CD4-positive, alpha-beta T cell treated with Interleukin-17A for 1 hour (primary cell): ENCODE results near the gene ATP6V0C.
"Not testable (repeated sequence)": the region's sequence is repeated elsewhere in the genome, so short reads cannot be mapped to it uniquely, and the experiment has no call there.

Experiments used
- DNase-seq: peaks from one replicate; pipeline ENCODE4 v3.0.0-alpha.2; 2020

The ATP6V0C gene

DNA sequence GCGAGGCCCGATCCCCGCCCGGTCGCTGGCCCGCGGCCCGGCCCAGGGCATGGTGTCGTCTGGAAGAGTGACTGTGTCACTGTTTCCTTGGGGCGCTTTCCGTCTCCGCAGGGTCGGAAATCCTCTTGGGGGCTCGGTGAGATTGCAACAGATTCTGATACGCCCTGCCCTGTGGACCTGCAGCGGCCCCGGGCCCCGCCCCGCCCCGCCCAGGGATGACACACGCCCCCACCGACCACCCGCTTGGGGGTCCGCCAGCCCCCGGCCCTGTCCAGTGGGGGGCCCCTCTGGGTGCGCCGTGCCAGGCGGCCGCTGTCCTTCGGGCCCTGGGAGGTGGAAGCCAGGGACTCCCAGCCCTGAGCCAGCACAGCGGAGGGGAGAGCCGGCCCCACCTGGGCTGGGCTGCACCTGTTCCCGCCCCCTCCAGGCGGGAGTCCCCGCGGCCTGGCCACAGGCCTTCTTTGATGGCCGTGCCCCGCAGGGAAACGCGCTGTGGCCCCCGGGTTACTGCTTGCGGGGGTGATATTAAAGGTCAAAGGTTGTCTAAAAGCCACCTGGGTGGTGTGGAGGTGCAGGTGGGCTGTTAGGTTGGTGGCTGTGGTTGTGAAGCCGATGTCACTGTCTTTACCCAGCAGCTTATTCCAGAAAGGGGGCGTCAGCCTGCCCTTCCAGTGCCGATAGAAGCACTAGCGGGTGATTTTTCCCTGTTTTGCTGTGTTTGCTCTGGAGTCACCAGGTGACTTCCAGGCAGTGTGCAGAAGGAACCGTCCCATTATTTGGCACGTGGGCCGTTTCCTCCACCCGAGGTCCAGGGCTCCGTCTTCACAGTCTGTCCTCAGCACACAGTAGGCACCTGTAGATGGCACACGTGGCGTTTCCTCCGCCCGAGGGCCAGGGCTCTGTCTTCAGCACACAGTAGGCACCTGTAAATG lies 38.1 kb upstream of the ATP6V0C start:
- DNase-seq = peak; percentile 28

DNA sequence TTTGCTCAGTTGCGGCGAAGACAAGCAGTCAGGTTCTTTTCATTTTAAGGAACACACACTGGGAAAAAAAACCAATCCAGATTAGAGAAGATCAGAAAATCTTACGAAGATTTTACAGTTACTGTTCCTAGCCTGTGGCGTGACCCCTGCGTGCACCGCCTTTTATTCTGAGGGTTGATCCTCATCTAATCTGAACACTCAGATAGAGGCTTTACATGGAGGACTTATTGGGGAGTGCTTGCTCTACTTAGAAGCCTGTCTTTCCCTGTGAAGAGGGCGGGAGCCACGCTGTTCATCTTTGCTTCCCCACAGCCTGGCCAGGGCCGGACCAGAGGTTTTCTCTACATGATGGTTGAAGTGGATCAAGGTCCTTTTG lies 37.4 kb upstream of the ATP6V0C start:
- no peak for DNase-seq

DNA sequence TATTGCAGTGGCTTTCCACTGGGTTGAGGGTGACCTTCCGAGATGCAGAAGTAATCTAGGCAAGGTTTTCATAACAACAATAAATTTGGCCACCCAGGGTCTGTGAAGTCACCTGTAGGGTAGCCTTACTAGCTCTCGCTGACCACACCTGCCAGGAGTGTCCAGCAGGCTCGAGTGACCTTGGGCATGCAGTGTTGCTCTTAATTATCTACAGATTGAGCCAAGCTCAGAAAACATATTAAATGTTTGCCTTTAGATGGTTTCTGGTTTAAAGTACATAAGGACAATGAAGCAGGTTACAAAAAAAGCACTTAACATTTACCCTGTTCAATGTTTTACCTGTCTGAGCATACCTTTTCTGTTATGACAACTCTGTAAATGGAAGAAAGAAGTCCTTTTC lies 37.0 kb upstream of the ATP6V0C start:
- DNase-seq = no peak

DNA sequence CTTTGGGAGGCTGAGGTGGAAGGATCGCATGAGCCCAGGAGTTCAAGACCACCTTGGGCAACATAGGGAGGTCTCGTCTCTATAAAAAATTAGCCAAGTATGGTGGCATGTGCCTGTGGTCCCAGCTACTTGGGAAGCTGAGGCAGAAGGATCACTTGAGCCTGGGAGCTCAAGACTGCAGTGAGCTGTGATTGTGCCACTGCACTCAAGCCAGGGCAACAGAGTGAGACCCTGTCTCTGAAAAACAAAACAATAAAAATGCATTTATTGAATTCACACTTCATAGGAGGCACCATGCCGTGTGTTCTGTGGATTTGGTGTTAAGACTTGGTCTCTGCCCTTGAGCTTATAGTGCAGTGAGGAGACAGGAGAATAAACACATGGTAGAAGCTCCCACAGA lies 36.4 kb upstream of the ATP6V0C start:
- DNase-seq = no peak

DNA sequence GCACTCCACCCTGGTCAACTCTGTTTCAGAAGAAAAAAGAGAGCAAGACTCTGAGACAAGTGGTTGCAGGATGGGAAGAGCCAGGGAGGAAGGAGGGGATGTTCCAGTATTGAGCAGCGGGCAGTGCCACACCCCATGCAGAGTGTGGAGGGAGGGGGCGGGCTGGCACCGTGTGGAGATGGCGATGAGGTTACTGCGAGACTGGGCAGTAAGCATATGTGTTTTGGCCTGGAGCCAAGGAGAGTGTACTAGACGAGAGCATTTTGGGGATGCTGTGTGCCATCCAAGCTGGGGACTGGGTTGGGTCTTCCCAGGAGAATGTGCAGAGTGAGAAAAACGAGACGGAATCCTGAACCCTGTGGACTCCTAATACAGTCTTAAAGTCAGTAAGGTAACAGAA lies 35.5 kb upstream of the ATP6V0C start:
- no peak for DNase-seq

DNA sequence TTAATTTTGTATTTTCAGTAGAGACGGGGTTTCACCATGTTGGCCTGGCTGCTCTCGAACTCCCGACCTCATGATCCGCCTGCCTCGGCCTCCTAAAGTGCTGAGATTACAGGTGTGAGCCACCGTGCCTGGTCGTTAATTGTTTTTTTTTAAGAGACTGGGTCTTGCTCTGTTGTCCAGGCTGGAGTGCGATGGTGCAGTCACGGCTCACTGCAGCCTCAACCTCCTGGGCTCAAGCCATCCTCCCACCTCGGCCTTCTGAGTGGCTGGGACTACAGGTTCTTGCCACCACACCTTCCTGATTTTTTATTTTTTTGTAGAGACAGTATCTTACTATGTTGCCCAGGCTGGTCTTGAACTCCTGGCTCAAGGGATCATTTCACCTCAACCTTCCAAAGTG lies 33.8 kb upstream of the ATP6V0C start:
- not testable (repeated sequence) for DNase-seq

DNA sequence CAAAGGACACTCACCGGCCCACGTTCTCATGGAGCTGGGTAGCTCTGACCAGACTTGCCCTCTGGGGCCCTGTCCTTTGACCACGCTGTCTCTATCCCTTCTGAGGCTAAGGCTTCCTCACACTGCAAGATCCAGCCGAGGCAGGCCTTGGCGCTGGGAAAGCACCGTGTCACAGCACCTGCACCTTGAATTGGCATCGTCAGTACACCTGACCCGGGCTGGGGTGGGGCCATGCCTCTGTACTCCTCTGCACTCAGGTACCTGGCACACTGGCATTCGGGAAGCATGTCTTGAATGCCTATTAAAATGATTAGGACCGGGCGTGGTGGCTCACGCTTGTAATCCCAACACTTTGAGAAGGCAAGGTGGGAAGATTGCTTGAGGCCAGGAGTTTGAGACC lies 32.8 kb upstream of the ATP6V0C start:
- DNase-seq = no peak

DNA sequence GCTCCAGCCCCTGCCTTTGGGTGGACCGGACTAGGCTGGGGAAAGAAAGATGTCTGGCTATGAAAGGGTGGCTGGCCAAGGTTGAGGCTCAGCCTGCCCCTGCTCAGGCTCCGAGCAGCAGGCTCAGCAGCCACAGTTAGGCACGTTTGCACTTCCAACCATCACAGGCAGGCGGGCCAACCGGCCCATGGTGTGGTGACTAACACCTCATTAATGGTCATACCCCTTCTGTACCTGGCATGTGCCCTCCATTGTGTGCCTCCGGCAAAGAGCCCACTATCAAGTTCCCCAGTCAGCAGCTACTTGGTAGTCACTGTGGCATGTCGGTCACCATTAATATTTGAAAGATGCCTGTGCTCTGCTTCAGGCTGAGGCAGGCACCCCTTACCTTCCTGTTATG lies 32.1 kb upstream of the ATP6V0C start:
- no peak for DNase-seq

DNA sequence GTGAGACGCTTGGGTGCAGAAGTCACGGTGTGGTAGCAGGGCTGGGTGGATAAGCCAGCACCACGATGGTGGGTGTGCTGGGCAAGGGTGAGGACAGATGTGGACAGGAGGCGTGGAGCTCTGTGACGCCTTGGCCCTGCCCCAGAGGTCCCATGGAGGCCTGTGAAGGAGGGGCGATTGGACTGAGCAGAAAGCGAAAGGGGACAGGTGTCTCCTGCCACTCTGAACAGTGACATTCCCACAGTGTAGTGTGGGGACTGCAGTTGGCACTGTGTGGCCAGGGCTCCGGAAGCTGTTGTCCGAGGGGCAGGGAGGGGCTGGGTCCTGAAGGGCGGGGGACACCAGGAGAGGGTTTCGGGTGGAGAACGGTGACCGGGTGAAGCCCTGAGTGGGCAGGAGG lies 31.5 kb upstream of the ATP6V0C start:
- no peak for DNase-seq

DNA sequence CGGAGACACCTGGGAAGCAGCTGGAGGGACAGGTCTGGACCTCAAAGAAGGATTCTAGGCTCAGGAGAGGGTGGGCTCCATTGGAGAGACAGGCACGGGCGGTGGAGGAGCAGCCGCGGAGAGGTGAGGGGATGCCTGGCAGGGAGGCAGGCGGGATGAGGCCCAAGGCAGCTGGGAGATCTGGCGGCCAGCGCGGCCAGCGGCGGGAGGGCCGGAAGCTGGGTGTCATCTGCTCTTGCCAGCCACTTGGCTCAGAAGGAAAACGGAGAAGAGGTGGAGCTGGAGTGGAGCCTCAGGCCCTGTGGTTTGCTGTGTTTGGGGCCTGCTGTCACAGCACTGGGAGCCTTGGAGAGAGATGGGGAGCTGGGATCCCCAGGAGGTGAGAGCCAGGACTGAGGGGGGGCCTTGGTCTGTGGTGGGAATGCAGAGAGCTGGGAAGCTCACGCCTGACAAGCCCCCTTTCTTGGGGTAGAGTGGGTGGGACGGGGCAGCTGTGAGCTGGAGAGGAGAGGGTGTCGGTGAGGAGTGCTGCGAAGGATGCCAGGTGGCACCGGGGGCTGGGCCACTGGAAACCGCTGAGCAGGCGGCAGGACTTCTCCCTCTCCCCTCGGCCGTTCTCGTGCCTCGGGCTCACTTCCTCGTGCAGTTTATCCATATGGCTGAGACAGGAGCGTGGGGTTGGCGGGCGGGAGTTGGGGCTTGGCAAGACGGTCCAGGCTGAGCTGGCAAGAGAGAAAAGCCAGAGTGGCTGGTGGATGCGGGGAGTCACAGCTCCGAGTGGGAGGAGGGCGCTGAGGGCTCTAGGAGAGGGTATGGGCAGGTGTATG lies 30.8 kb upstream of the ATP6V0C start:
- DNase-seq = no peak

DNA sequence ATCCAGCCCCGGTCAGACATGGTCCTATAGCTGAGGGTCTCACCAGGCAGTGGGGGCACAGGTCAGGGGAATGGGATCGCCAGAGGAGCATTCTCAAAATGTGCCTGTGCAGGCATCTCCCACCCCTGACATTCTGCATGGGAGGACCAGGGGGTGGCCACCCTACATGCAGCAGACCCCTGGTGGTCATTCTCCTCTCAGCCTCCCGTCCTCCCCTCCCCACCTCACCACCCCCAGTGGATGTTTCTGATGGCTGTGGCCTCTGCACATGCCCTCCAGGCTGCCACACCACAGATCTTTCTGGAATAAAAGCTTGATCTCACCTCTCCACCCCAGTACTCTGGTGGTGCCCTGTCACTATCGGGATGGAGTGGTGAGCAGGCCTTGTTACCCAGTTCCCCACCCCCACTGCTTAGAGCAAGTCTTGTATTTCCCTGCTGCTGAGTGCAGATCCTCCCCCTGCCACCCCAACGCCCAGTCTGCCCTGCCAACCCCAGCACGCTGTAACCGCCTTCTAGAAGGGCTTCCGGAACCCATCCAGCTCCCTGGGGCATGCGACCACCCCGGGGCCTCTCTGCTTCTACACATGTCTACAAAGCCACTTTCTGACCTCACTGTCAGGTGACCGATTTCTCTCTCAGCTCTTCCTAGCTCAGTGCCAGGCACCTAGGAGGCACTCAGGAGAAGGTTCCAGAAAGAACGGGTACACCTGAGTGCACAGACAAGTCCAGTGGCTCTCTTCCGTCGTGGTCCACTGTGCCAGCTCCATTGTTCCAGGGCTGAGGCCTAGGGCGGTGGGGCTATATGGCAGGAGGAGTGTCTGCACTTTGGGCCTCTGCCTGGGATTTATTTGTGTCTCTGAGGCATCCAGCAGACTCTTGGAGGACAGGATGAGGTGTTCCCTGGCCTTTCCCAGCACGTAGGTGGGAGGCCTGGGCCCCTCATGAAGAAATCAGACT lies 29.5 kb upstream of the ATP6V0C start:
- no peak for DNase-seq

DNA sequence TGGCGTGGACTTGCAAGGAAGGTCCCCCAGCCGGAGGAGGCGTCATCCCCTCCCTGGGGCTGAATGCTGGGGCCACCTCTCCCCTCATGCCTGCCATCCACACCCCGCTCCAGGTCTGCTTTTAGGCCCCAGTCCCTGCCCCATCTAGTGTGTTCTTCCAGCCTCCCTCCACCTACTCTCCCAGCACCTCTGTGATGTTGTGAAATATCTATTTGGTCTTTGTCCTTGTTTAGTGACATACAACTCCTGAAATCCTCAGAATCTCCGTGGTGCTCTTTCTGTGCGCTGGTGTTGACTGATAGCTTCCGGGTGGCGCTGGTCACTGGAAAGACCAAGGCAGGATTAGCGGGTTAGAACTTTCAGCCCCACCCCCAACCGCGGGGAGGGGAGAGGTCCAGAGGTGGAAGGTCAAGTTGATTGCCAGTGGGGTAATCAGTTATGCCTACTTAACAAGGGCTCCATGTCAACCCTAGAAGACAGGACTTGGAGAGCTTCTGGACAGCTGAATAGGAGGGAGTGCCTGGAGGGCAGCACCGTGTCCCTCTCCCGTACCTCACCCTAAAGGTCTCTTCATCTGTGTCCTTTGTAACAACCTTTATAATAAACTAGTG lies 28.7 kb upstream of the ATP6V0C start:
- DNase-seq = no peak

DNA sequence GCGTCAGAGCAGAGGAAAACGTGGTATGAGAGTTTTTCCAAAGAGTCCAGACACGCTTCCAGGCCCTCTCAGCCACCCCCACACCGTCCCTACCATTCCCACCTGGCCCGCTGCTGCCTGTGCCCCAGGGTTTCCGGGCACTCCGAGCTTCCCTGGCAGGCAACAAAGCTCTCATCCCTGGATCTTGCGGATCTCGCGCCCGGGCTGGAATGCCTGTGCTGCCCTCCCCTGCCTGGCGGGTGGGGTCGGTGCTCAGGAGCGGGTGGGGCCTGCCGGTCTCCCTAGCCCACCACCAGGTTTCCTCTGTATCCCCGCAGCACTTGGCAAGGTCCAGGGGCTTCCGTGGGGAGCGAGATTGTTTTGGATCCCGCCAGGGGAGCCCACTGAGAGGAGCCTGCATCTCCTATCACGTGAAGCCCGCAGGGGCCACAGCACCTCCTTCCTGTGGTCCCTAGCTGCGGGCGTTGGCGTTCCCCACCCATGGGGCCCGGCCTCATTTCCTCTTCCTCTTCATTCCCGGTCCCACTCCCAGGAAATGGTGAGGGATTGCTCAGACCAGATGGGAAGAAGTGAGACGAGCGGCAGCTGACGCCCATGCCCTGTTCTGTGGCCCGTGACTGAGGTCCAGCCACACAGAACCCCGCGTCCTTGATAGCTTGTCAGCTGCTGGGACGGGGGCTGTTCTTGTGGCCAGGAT lies 27.8 kb upstream of the ATP6V0C start:
- DNase-seq = no peak

DNA sequence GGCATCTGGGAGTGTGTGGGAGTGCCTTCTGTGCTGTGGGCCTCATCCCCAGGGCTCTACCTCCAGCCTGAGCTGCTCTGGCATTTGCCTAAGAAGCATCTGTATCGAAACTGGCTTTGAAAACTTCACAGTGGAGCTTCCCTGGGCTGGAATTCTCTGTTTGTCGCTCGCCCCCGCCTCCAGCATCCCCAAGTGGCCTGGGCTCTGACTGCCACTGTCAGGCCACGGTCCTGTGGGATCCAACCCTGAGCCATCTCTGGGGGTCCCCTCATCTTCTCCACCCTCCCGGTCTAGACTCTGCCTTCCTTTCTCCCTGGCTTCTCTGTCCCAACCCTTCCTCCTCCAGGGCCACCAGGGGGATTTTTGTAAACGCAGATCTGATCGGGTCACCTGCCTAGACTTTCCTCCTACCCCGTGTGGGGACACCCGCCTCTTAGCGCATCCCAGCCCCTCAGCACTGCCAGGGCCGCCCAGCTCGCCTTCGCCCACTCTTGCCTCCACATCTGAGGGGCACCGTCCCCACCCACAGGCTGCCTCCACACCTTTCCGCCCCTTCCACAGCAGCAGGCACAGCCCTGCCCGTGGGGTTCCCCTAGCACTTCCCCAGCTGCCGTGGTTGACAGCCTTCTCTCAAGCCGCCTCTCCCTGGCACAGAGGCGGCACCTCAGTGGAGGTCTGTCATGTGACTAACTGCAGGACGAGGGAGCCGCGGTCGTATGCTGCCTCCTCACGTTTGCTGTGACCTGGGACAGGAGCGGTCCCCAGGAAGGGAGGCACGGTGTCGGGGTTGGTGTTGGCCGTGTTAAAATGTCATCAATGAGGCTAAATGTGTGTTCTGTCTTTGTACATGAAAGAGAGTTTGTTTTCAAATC lies 26.9 kb upstream of the ATP6V0C start:
- DNase-seq = peak; percentile 89

DNA sequence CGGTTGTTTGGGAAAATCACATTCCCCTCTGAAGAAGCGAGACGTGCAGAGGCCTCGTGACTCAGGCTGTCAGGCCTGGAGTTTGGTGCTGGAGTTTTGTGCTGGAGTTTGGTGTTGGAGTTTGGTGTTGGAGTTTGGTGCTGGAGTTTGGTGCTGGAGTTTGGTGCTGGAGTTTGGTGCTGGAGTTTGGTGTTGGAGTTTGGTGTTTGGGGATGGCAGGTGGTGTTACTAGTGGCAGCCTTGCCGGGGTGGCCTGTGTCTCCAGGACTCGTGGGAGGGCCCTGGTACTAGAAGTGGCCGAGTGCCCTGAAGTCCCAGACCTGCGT lies 26.3 kb upstream of the ATP6V0C start:
- no peak for DNase-seq

DNA sequence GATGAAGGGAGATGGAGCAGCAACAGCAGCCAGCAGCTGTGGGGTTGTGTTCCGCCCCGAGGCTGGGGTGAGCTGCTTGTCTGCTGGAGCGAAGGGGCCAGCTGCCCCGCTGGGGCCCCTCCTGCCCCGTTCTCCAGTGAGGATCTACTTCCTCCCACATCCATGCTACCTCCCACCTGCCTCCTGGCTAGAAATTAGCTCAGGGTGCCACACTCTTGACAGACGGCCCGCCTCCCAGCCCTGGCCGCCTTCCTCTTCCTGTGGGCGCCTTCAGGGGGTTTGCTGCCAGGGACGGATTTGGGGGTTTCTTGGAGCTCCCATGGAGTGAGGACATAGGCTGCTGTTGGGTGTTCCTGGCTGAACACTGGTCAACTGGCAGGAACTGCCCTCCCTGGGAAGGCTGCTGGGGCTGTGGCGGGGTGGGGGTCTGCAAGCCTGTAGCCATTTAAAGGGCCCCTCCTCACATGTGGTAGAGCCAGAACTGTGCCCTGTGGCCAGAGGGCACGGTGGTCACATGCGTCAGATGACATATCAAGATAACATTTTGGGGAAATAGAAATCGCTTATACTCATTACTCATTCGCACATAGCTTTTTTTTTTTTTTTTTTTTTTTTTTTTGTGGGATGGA lies 25.7 kb upstream of the ATP6V0C start:
- no peak for DNase-seq

DNA sequence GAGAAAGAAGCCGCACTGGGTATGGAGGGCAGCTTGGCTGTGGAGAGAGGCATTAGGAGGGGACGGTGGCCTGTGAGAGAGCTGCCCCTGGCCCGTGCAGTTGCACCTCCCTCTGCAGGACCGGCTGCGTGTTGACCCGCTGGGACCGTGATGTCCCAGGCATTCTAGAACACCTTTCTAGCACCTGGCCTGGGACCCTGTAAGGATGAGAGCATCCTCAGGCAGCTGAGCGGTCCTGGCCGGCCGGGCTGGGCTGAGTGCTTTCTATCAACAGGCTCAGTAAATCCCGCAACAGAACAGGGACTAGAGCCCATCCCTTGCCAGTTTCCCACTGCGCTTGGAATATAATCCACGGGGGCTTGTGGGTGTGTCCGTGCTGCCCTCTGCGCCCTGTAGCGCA lies 24.2 kb upstream of the ATP6V0C start:
- DNase-seq = no peak

DNA sequence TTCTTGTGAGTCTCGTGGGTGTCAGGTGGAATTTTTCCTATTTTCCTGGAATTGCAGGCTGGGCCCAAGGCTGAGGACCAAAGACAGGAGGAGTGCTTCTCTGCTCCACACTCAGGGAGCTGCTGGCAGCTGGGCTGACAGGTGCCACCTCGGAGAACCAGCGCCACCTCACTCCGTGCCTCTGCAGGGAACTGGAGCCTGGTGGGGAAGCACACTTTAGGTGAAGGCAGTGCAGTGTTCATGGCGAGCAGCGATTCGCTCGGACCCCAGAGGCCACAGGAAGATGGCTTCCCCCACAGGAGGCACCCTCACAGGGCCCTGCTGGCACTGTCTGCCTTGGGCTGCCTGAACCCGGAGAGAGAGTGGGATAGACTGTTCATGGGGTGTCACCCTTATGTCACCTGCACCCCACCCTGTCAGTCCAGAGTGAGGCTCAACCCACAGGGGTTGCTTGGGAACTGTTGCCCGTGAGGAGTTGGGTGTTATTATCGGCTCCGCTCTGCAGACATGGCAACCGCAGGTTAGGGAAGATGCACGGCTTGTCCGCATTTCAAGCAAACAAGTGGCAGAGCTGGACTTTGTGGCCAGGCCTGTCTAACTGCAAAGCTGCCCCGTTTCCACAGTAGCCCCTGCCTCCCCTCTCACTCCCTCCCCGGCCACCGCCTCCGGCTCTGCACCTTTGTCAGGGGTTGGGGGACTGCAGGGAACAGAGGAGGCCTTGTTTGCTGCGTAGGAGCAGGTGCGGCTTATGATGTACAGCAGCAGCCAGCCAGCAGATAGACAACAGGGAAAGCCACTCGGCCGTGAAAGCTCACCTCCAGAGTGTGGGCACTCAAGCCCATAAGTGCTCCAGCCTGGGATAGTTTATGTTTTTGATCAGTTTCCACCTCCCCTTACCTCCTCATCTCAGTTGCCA lies 23.3 kb upstream of the ATP6V0C start:
- DNase-seq = no peak

DNA sequence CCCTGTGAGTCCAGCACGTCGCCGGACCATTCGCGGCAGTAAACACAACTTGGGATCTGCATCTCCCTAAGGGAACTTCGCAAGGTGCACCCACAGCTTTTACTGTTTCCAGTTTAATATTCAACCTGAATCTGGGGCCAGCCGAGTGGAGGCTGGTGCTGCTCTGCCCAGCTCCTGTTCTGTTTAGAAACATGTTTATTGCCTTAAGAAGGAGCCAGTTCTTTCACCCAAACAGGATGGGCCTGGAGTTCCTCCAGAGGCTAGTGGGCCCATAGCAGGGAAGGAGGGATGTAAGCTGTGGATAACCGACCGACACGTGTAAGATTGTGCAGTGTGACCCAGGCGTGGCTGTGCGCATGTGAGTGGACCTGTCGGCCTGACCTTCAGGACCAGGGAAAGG lies 21.5 kb upstream of the ATP6V0C start:
- no peak for DNase-seq
